ENCODE measurements around the gene CCDC73.
"Not testable (repeated sequence)": the region's sequence is repeated elsewhere in the genome, so short reads cannot be mapped to it uniquely, and the experiment has no call there.

The CCDC73 gene

DNA sequence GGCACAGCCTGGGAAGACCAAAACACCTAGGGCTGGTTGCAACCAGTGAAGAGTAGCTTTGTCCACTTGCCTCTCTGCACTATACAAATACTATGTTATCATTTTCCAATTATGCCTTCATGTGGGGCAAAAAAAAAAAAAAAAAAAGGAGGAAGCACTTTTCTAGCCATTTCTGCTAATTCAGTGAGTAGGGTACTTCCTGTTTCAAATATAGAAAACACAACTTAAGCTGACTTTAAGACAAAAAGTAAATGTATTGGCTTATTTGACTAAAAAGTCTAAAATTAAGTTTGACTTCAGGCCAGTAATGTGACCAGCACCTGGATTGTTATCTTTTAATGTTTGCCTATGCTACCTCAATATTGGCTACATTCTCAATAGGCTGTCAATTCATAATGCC is 15.3 kb downstream of the CCDC73 start:
- no peaks in the 10 kb centered on the region for H3K36me3 Mint-ChIP-seq (ENCODE audit: low read depth)
- peaks cover 10% of the 10 kb centered on the region for H3K4me1 Mint-ChIP-seq (ENCODE audit: low read depth)
- H3K27me3 Mint-ChIP-seq: peaks cover 5% of the 10 kb centered on the region
- no peak for DNase-seq
- H3K4me3 Mint-ChIP-seq: no peak overlapping the region
- H3K9me3 Mint-ChIP-seq: no peaks in the 10 kb centered on the region
- no peak overlapping the region for H3K27ac Mint-ChIP-seq

GRCh38 chr11:32775908-32776307 is 18.6 kb downstream of the CCDC73 start:
- no peak overlapping the region for H3K4me3 Mint-ChIP-seq
- H3K9me3 Mint-ChIP-seq: no peaks in the 10 kb centered on the region
- H3K27ac Mint-ChIP-seq: no peak overlapping the region
- DNase-seq: no peak
- no peaks in the 10 kb centered on the region for H3K27me3 Mint-ChIP-seq
- H3K4me1 Mint-ChIP-seq (ENCODE audit: low read depth): peaks cover 10% of the 10 kb centered on the region
- no peaks in the 10 kb centered on the region for H3K36me3 Mint-ChIP-seq (ENCODE audit: low read depth)

DNA sequence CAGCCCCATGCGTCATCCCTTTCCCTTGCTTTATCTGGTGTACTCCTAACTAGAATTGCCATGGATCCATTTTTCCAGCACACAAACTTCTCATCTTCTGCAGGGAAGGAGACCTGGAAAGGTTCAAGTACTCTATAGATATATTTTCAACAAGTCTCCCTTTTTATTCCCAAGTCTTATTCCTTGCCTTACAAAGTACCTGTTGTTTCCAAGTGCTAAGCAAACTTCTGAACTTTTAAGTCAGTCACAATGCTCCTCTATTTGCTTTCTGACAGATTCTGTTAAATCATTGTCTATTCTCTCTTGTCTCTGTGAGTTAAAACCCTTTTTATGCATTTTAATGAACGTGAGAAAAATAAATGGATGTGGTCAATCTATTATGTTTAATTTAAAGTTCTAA is 20.4 kb downstream of the CCDC73 start:
- no peak for DNase-seq
- H3K27me3 Mint-ChIP-seq: no peaks in the 10 kb centered on the region
- H3K9me3 Mint-ChIP-seq: no peaks in the 10 kb centered on the region
- H3K4me1 Mint-ChIP-seq (ENCODE audit: low read depth): peaks cover 10% of the 10 kb centered on the region
- no peak overlapping the region for H3K27ac Mint-ChIP-seq
- H3K36me3 Mint-ChIP-seq (ENCODE audit: low read depth): no peaks in the 10 kb centered on the region
- no peak overlapping the region for H3K4me3 Mint-ChIP-seq

DNA sequence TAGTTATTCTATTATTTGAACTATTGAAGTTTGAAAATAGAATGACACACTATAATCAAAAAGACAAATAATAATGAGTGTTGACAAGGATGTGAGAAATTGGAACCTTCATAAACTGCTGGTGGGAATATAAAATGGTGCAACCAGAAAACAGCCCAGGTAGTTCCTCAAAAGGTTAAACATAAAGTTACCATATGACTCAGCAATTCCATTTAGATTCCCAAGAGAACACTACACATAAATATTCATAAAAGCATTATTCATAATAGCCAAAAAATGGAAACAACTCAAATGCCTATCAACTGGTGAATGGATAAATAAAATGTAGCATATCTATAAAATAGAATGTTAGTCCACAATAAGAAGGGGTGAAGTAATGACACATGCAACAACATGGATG is 21.7 kb downstream of the CCDC73 start:
- Mint-ChIP-seq H3K27me3 (no peaks in the 10 kb centered on the region), H3K4me1 (ENCODE audit: low read depth) (peaks cover 10% of the 10 kb centered on the region), H3K27ac (no peak overlapping the region), H3K4me3 (no peak overlapping the region), H3K36me3 (ENCODE audit: low read depth) (no peaks in the 10 kb centered on the region), H3K9me3 (no peaks in the 10 kb centered on the region)
- DNase-seq: no peak

- not testable (repeated sequence) for H3K36me3 Mint-ChIP-seq (ENCODE audit: low read depth); H3K9me3 Mint-ChIP-seq; H3K27ac Mint-ChIP-seq; H3K4me3 Mint-ChIP-seq; H3K4me1 Mint-ChIP-seq (ENCODE audit: low read depth); DNase-seq
- H3K27me3 Mint-ChIP-seq: peaks cover 18% of the 10 kb centered on the region
Observed at GRCh38 chr11:32761774-32762173, 32.7 kb downstream of the CCDC73 start.

- no peak overlapping the region for H3K27ac Mint-ChIP-seq
- peaks cover 2% of the 10 kb centered on the region for H3K9me3 Mint-ChIP-seq
- no peak overlapping the region for H3K4me3 Mint-ChIP-seq
- DNase-seq: no peak
- H3K27me3 Mint-ChIP-seq: peaks cover 15% of the 10 kb centered on the region
- no peaks in the 10 kb centered on the region for H3K36me3 Mint-ChIP-seq (ENCODE audit: low read depth)
- no peaks in the 10 kb centered on the region for H3K4me1 Mint-ChIP-seq (ENCODE audit: low read depth)
Observed at GRCh38 chr11:32758291-32758690, 36.2 kb downstream of the CCDC73 start.

DNA sequence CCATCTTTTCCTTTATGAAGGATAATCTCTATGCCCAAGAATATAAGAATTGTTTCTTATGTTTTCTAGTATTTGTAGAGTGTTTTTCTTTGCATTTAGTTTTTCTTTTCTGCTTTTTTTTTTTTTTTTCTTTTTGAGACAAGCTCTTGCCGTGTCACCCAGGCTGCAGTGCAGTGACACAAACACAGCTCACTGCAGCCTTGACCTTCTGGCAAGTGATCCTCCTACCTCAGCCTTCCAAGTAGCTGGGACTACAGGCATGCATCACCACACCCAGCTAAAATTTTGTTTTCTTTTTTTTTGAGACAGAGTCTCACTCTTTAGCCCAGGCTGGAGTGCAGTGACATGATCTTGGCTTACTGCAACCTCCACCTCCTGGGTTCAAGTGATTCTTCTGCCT is 41.3 kb downstream of the CCDC73 start:
- H3K4me1 Mint-ChIP-seq (ENCODE audit: low read depth); DNase-seq; H3K4me3 Mint-ChIP-seq; H3K9me3 Mint-ChIP-seq; H3K36me3 Mint-ChIP-seq (ENCODE audit: low read depth); H3K27ac Mint-ChIP-seq: not testable (repeated sequence)
- peaks cover 15% of the 10 kb centered on the region for H3K27me3 Mint-ChIP-seq

DNA sequence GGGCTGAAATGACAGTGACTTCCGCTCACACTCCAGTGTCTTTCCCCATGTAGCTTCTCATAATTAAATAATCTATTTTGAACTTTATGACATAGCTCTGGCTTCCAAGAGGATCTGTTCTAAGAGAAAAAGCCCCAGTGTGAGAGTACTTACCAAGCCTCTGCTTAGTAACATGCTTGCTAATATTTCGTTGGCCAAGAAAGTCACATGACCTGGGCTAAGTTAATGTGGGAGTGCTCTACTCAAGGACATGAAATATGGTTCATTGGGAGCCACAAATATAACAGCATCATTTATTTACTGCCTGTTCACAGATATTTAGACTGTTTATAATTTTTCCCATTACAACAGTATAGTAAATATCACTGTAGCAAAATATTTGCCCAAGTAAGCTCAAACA is 42.5 kb downstream of the CCDC73 start:
- H3K4me3 Mint-ChIP-seq: no peak overlapping the region
- H3K4me1 Mint-ChIP-seq (ENCODE audit: low read depth): no peaks in the 10 kb centered on the region
- peaks cover 22% of the 10 kb centered on the region for H3K27me3 Mint-ChIP-seq
- no peak for DNase-seq
- H3K36me3 Mint-ChIP-seq (ENCODE audit: low read depth): no peaks in the 10 kb centered on the region
- peaks cover 5% of the 10 kb centered on the region for H3K9me3 Mint-ChIP-seq
- H3K27ac Mint-ChIP-seq: no peak overlapping the region

GRCh38 chr11:32751381-32751780 is 43.1 kb downstream of the CCDC73 start:
- no peaks in the 10 kb centered on the region for H3K4me1 Mint-ChIP-seq (ENCODE audit: low read depth)
- no peak overlapping the region for H3K27ac Mint-ChIP-seq
- no peaks in the 10 kb centered on the region for H3K36me3 Mint-ChIP-seq (ENCODE audit: low read depth)
- peaks cover 28% of the 10 kb centered on the region for H3K27me3 Mint-ChIP-seq
- no peak for DNase-seq
- H3K9me3 Mint-ChIP-seq: peaks cover 5% of the 10 kb centered on the region
- no peak overlapping the region for H3K4me3 Mint-ChIP-seq

DNA sequence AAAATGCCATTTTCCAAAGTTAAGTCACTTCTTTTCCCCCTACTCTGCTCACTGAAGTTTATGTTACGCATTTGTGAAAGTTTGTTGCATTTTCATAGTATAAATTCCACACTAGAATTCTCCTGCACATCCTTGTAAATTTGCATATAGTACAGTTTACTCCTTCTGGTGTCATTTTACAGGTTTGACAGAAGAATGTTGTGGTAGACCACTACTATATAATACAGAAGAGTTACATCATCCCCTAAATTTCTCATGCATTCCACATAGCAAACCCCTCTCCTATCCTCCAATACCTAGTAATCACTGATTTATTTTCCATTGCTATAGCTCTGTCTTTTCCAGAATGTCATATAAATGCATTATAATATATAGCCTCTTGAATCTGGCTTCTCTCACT is 64.5 kb downstream of the CCDC73 start:
- no peak overlapping the region for H3K27ac Mint-ChIP-seq
- no peaks in the 10 kb centered on the region for H3K4me1 Mint-ChIP-seq (ENCODE audit: low read depth)
- peaks cover 30% of the 10 kb centered on the region for H3K27me3 Mint-ChIP-seq

DNA sequence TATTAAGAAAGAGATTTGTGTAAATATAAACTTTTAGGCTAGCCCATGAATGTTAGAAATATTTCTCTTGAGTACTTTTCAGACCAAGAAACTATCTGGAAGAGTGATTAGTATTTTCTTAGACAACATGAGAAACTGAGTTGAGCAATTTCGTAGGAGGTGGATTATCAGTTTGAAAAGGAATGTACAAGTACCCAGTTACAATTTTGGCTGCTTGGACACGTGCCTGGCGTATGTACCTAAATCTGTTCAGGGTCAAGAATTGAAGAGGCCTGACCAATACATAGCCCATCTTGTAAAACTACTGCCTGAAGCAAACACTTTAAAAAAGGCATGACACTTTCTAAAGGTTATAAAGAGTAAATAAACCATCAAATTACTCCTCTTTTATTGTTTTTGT is 71.1 kb downstream of the CCDC73 start:
- peaks cover 7% of the 10 kb centered on the region for H3K27me3 Mint-ChIP-seq
- H3K36me3 Mint-ChIP-seq (ENCODE audit: low read depth): no peaks in the 10 kb centered on the region
- H3K27ac Mint-ChIP-seq: no peak overlapping the region
- DNase-seq: no peak
- H3K9me3 Mint-ChIP-seq: no peaks in the 10 kb centered on the region
- H3K4me1 Mint-ChIP-seq (ENCODE audit: low read depth): peaks cover 5% of the 10 kb centered on the region
- H3K4me3 Mint-ChIP-seq: no peak overlapping the region

More for the DNA sequence above, 64.5 kb downstream of the CCDC73 start:
- peaks cover 3% of the 10 kb centered on the region for H3K9me3 Mint-ChIP-seq
- no peaks in the 10 kb centered on the region for H3K36me3 Mint-ChIP-seq (ENCODE audit: low read depth)
- DNase-seq: no peak
- no peak overlapping the region for H3K4me3 Mint-ChIP-seq

- no peak overlapping the region for H3K27ac Mint-ChIP-seq
- H3K36me3 Mint-ChIP-seq (ENCODE audit: low read depth): no peaks in the 10 kb centered on the region
- no peaks in the 10 kb centered on the region for H3K9me3 Mint-ChIP-seq
- no peak overlapping the region for H3K4me3 Mint-ChIP-seq
- no peak for DNase-seq
- H3K27me3 Mint-ChIP-seq: peaks cover 14% of the 10 kb centered on the region
- peaks cover 5% of the 10 kb centered on the region for H3K4me1 Mint-ChIP-seq (ENCODE audit: low read depth)
Observed at GRCh38 chr11:32722255-32722654, 72.2 kb downstream of the CCDC73 start.

DNA sequence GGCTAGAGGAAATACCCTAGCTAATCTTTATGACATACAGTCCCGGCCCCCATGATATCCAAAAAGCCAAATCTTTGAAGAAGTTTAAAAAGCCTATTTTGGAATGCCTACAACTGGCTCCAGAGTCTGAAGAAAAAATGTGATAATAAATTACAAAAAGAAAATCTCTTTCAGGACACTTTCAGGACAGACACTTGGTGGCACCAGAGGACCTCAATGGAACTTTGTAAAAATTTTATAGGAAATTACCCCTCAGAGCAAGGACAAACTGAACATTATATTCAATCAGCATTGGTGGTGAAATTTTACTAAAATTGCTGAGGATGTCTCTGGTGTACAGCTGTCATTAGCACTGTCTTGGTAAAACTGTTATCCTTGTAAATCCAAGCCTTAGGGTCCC is 81.0 kb downstream of the CCDC73 start:
- no peak overlapping the region for H3K4me3 Mint-ChIP-seq
- peaks cover 47% of the 10 kb centered on the region for H3K27me3 Mint-ChIP-seq
- H3K4me1 Mint-ChIP-seq (ENCODE audit: low read depth): no peaks in the 10 kb centered on the region
- no peaks in the 10 kb centered on the region for H3K36me3 Mint-ChIP-seq (ENCODE audit: low read depth)
- H3K27ac Mint-ChIP-seq: no peak overlapping the region
- DNase-seq: no peak
- no peaks in the 10 kb centered on the region for H3K9me3 Mint-ChIP-seq

DNA sequence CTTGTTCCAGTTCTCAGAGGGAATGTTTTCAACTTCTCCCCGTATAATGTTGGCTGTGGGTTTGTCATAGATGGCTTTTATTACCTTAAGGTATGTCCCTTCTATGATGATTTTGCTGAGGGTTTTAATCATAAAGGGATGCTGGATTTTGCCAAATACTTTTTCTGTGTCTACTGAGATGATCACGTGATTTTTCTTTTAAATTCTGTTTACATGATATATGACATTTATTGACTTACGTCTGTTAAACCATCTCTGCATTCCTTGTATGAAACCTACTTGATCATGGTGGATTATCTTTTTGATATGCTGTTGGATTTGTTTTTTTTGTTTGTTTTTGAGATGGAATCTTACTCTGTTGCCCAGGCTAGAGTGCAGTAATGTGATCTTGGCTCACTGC is 85.5 kb downstream of the CCDC73 start:
- peaks cover 17% of the 10 kb centered on the region for H3K4me1 Mint-ChIP-seq (ENCODE audit: low read depth)
- peaks cover 37% of the 10 kb centered on the region for H3K27me3 Mint-ChIP-seq
- H3K9me3 Mint-ChIP-seq; H3K4me3 Mint-ChIP-seq; H3K27ac Mint-ChIP-seq; DNase-seq; H3K36me3 Mint-ChIP-seq (ENCODE audit: low read depth): not testable (repeated sequence)

GRCh38 chr11:32706985-32707741 is 87.3 kb downstream of the CCDC73 start:
- Mint-ChIP-seq H3K36me3 (ENCODE audit: low read depth) (no peaks in the 10 kb centered on the region), H3K9me3 (no peaks in the 10 kb centered on the region), H3K27ac (no peak overlapping the region), H3K4me1 (ENCODE audit: low read depth) (peaks cover 17% of the 10 kb centered on the region), H3K27me3 (peaks cover 32% of the 10 kb centered on the region), H3K4me3 (no peak overlapping the region)
- no peak for DNase-seq

All from activated T-cell treated with anti-CD3 and anti-CD28 coated beads, Interleukin-2, amount 50 U/mL, for 24 hours (primary cell).